ENCODE measurements around the gene PSTPIP1.

Gene PSTPIP1

GRCh38 chr15:77042955-77043920 lies 48.3 kb downstream of the PSTPIP1 start:
- DNase-seq (ENCODE audit: low spot score): no peak

- no peak for DNase-seq (ENCODE audit: low spot score)
Observed at GRCh38 chr15:77044228-77045042, 49.5 kb downstream of the PSTPIP1 start.

GRCh38 chr15:77045985-77046384 lies 51.1 kb downstream of the PSTPIP1 start:
- DNase-seq (ENCODE audit: low spot score): no peak

GRCh38 chr15:77046704-77047412 lies 51.9 kb downstream of the PSTPIP1 start:
- no peak for DNase-seq (ENCODE audit: low spot score)

- DNase-seq (ENCODE audit: low spot score): no peak
Observed at GRCh38 chr15:77048135-77048876, 53.4 kb downstream of the PSTPIP1 start.

- no peak for DNase-seq (ENCODE audit: low spot score)
Observed at GRCh38 chr15:77052556-77052955, 57.6 kb downstream of the PSTPIP1 start.

- no peak for DNase-seq (ENCODE audit: low spot score)
Observed at GRCh38 chr15:77053709-77054108, 58.8 kb downstream of the PSTPIP1 start.

GRCh38 chr15:77057072-77057471 lies 62.1 kb downstream of the PSTPIP1 start:
- DNase-seq (ENCODE audit: low spot score): no peak

GRCh38 chr15:77057685-77058084 lies 62.8 kb downstream of the PSTPIP1 start:
- no peak for DNase-seq (ENCODE audit: low spot score)

- no peak for DNase-seq (ENCODE audit: low spot score)
Observed at GRCh38 chr15:77058468-77058867, 63.5 kb downstream of the PSTPIP1 start.

GRCh38 chr15:77059786-77060361 lies 64.9 kb downstream of the PSTPIP1 start:
- no peak for DNase-seq (ENCODE audit: low spot score)

GRCh38 chr15:77060546-77060945 lies 65.6 kb downstream of the PSTPIP1 start:
- DNase-seq (ENCODE audit: low spot score): no peak

- no peak for DNase-seq (ENCODE audit: low spot score)
Observed at GRCh38 chr15:77063249-77063648, 68.3 kb downstream of the PSTPIP1 start.

GRCh38 chr15:77064063-77064462 lies 69.1 kb downstream of the PSTPIP1 start:
- no peak for DNase-seq (ENCODE audit: low spot score)

GRCh38 chr15:77064539-77065308 lies 69.8 kb downstream of the PSTPIP1 start:
- DNase-seq (ENCODE audit: low spot score): no peak

- DNase-seq (ENCODE audit: low spot score): no peak
Observed at GRCh38 chr15:77066971-77067690, 72.2 kb downstream of the PSTPIP1 start.

- no peak for DNase-seq (ENCODE audit: low spot score)
Observed at GRCh38 chr15:77067691-77068367, 72.9 kb downstream of the PSTPIP1 start.

- DNase-seq (ENCODE audit: low spot score): no peak
Observed at GRCh38 chr15:77068633-77069032, 73.7 kb downstream of the PSTPIP1 start.

- DNase-seq (ENCODE audit: low spot score): no peak
Observed at GRCh38 chr15:77069521-77070121, 74.7 kb downstream of the PSTPIP1 start.

All from germinal center (tissue), 1 donor.